ENCODE measurements around the gene CABP7. TPM values are rescaled to one million over a fixed set of nuclear protein-coding genes. Genes with fewer than 3 reads are reported as not detected.

CABP7 gene
- total and polyA plus RNA-seq, 2 of the 8 experiments (the other 6 are each of a cell fraction or from before 2014, with no cell fraction given), result 0.20 to 0.36 TPM

DNA sequence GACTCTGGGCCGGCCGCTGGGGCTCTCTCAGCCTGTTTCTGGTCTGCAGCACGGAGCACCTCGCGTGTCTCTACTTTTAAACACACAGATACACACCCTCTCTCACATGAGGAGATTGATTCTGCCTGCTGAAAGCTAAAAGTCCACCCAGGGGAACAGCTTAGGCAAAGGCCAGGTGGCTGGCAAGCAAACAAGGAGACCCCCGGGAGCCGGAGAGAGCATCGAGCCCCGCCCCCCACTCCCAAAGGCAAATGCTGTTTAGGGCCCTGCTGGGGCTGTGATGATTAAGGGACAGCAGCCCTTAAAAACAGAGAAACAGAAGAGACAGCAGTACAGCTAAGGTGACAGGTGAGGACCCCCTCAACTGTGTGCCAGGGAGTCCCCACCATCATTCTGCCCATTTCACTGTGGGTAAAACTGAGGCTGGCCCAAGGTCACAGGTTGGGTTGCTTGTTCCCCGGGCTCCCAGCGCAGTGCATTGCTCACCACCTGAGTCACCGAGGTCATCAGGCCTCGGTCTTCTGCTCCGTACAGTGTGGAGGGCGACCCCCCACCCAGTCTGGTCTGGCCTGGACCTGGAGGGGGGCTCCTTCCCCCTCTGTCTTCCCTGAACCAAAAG, 6.8 kb downstream of the CABP7 start:
- Histone ChIP-seq H3K9me3 (ENCODE audit: insufficient read depth in 2 of 2, low read depth in 1 of 2, low read length in 1 of 2) (no peaks in the 10 kb centered on the region), H3K14ac (ENCODE audit: insufficient read length) (no peak overlapping the region), H3K9ac (replicated peaks in 1 of 4; ENCODE audit: extremely low read depth in 1 of 4, low read depth in 3 of 4, low read length in 3 of 4) (no peak overlapping the region; a peak in 1 of 7 replicates), H2BK5ac (ENCODE audit: low read depth, low read length) (no peak overlapping the region; the same call in 1 of the 2 replicates), H3K18ac (ENCODE audit: extremely low read depth, low read length) (no peak overlapping the region), H3K4ac (replicated peaks; ENCODE audit: insufficient read length, low read depth, low read length) (no peak overlapping the region), H3K4me1 (replicated peaks in 1 of 4; ENCODE audit: control insufficient read depth in 3 of 4, insufficient read depth in 4 of 4, low read length in 3 of 4) (peaks cover 0 to 8% (median 4%) of the 10 kb centered on the region in 4 experiments; a peak in 6 of 7 replicates), H2BK20ac (ENCODE audit: low read length) (no peak overlapping the region), H3K4me3 (ENCODE audit: extremely low read depth in 1 of 4, insufficient read depth in 2 of 4, low read depth in 3 of 4, low read length in 4 of 4) (no peak overlapping the region), H3K23ac (ENCODE audit: insufficient read length) (no peak overlapping the region), H2AK5ac (ENCODE audit: low read depth, low read length) (no peak overlapping the region), H2BK12ac (ENCODE audit: low read depth, low read length) (0 out of 2 replicates have a peak overlapping the region, but pooled peaks have one; percentile 50), H3K36me3 (ENCODE audit: control insufficient read depth in 2 of 4, insufficient read depth in 4 of 4, low read length in 3 of 4) (no peaks in the 10 kb centered on the region), H2BK120ac (replicated peaks; ENCODE audit: low read depth, low read length) (no peak overlapping the region), H3K4me2 (ENCODE audit: insufficient read depth in 1 of 2, low read depth in 2 of 2, low read length in 2 of 2) (peak overlapping the region in 1 of 2 experiments; percentile 16; a peak in 2 of 4 replicates), H4K5ac (ENCODE audit: insufficient read length, low read depth, low read length) (no peak overlapping the region), H4K91ac (replicated peaks; ENCODE audit: insufficient read length, low read length) (no peak overlapping the region), H3K27ac (ENCODE audit: low read depth, low read length) (no peak overlapping the region), H3K56ac (replicated peaks; ENCODE audit: insufficient read length, low read depth, low read length) (no peak overlapping the region), H4K8ac (ENCODE audit: extremely low read depth, insufficient read depth, low read length) (no peak overlapping the region; the same call in 1 of the 2 replicates), H3K27me3 (replicated peaks in 1 of 4; ENCODE audit: control insufficient read depth in 3 of 4, extremely low read depth in 1 of 4, insufficient read depth in 3 of 4, low read length in 3 of 4) (peaks cover 0 to 13% (median 6%) of the 10 kb centered on the region in 4 experiments; a peak in 5 of 7 replicates), H3K79me2 (ENCODE audit: control insufficient read depth in 1 of 2, insufficient read depth in 2 of 2, low read length in 2 of 2) (no peaks in the 10 kb centered on the region), H3K23me2 (ENCODE audit: low read depth, low read length) (no peaks in the 10 kb centered on the region), H2BK15ac (ENCODE audit: low read length) (peak overlapping the region; percentile 46; the same call in 1 of the 2 replicates), H4K20me1 (replicated peaks in 1 of 2; ENCODE audit: control insufficient read depth in 1 of 2, insufficient read depth in 2 of 2, low read length in 2 of 2) (peaks cover 0 to 3% of the 10 kb centered on the region in 2 experiments), H2AFZ (ENCODE audit: low read length) (no peak overlapping the region), H3K79me1 (ENCODE audit: low read depth, low read length) (no peaks in the 10 kb centered on the region)
- ChIA-PET POLR2A (ENCODE audit: partially characterized antibody) (no interaction called here), CTCF (ENCODE audit: partially characterized antibody) (interaction anchor here (0.6 to 4.8 kb wide), 12 partner anchors 11 to 307 kb away, joined by 3 to 22 read pairs (median 4); no protein-coding TSS in a partner anchor)
- TF ChIP-seq KDM1A (IDR thresholded peaks at IDR 0.05; ENCODE audit: borderline replicate concordance, low read length) (peak; percentile 96), YY1 (IDR thresholded peaks at IDR 0.05; ENCODE audit: low read depth, low read length) (no peak), SIN3A (conservative IDR thresholded peaks at IDR 0.05 in 1 of 2, IDR thresholded peaks at IDR 0.05 in 1 of 2; ENCODE audit: low read depth in 1 of 2, low read length in 2 of 2) (no peak), HDAC2 (IDR thresholded peaks at IDR 0.05; ENCODE audit: borderline replicate concordance in 1 of 2, low read depth in 2 of 2, low read length in 2 of 2) (peak in 1 of 2 experiments; percentile 83; a peak in 1 of 4 replicates), NRF1 (IDR thresholded peaks at IDR 0.05; ENCODE audit: low read depth, low read length) (no peak)
- DNase-seq (ENCODE audit: low read depth in 1 of 2, low spot score in 2 of 2) (no peak), FAIRE-seq (no peak)
- WGBS, 2 experiments (ENCODE audit: extremely low coverage in 1 of 2, insufficient coverage in 1 of 2, insufficient read length in 1 of 2, insufficient replicate concordance in 2 of 2, low coverage in 1 of 2, low lambda C conversion rate in 2 of 2, missing lambda C conversion rate in 1 of 2), result 83% methylated on average over 15 of the region's 15 CpGs; no CpG with 5 or more reads in 1 of the 2 experiments

All from H1 (cell line).